Mesendoderm (in vitro differentiated cells): ENCODE results near the gene ANKMY1.

Experiments
- DNase-seq: peaks from one replicate; pipeline ENCODE4 v3.0.0; 2013
- H2AK5ac ChIP-seq: 2 replicates; pipeline ENCODE4 v1.6.1; 2013; ENCODE audit warnings: low read length, inconsistent platforms
- H2BK120ac ChIP-seq: 2 replicates; pipeline ENCODE4 v1.6.1; 2013; ENCODE audit warnings: low read depth, mild to moderate bottlenecking, low read length, moderate library complexity, mixed read lengths
- H2BK15ac ChIP-seq: replicated peaks from 2 replicates; pipeline ENCODE4 v1.6.1; 2013; ENCODE audit warnings: low read depth, mild to moderate bottlenecking, moderate library complexity
- H2BK5ac ChIP-seq: 2 replicates; pipeline ENCODE4 v1.6.1; 2013; ENCODE audit warnings: low read length, inconsistent platforms
- H3K18ac ChIP-seq: 2 replicates; pipeline ENCODE4 v1.6.1; 2013; ENCODE audit warnings: mild to moderate bottlenecking, low read length, mixed read lengths
- H3K23ac ChIP-seq: one replicate; pipeline ENCODE4 v1.6.1; 2013; ENCODE audit warnings: low read length
- H3K27ac ChIP-seq: 2 replicates; pipeline ENCODE4 v1.5.1; 2013; ENCODE audit warnings: low read depth, mild to moderate bottlenecking, inconsistent platforms, low read length, moderate library complexity
- H3K27me3 ChIP-seq: 2 replicates; pipeline ENCODE4 v1.6.1; 2013; ENCODE audit warnings: low read length, control low read depth, mild to moderate bottlenecking, inconsistent platforms; ENCODE audit not compliant: insufficient read depth, poor library complexity
- H3K36me3 ChIP-seq: 2 replicates; pipeline ENCODE4 v1.6.1; 2013; ENCODE audit warnings: low read length, inconsistent platforms; ENCODE audit not compliant: control insufficient read depth, insufficient read depth
- H3K4ac ChIP-seq: one replicate; pipeline ENCODE4 v1.6.1; 2013; ENCODE audit warnings: low read depth, mild to moderate bottlenecking, low read length, moderate library complexity
- H3K4me1 ChIP-seq: 2 replicates; pipeline ENCODE4 v1.6.1; 2013; ENCODE audit warnings: low read depth, low read length, inconsistent platforms; ENCODE audit not compliant: control insufficient read depth
- H3K4me2 ChIP-seq: 2 replicates; pipeline ENCODE4 v1.6.1; 2013; ENCODE audit warnings: low read length
- H3K4me3 ChIP-seq: 2 replicates; pipeline ENCODE4 v1.5.1; 2013; ENCODE audit warnings: mild to moderate bottlenecking, low read length
- H3K56ac ChIP-seq: one replicate; pipeline ENCODE4 v1.6.1; 2013; ENCODE audit warnings: low read length
- H3K79me1 ChIP-seq: 2 replicates; pipeline ENCODE4 v1.6.1; 2013; ENCODE audit warnings: low read length, inconsistent platforms
- H3K79me2 ChIP-seq: 2 replicates; pipeline ENCODE4 v1.6.1; 2013; ENCODE audit warnings: mild to moderate bottlenecking, low read length; ENCODE audit not compliant: control insufficient read depth, insufficient read depth
- H3K9ac ChIP-seq: 2 replicates; pipeline ENCODE4 v1.6.1; 2013; ENCODE audit warnings: low read length, inconsistent platforms
- H4K5ac ChIP-seq: one replicate; pipeline ENCODE4 v1.6.1; 2013; ENCODE audit warnings: low read length
- H4K8ac ChIP-seq: one replicate; pipeline ENCODE4 v1.6.1; 2013; ENCODE audit warnings: low read depth, mild to moderate bottlenecking, control low read depth, low read length, moderate library complexity
- WGBS: extraction: QIAGEN DNeasy Blood & Tissue Kit; methylation state at CpG from one replicate; pipeline ENCODE4 v1.1.7; 2013; ENCODE audit warnings: low lambda C conversion rate, missing lambda C conversion rate; ENCODE audit not compliant: insufficient coverage; ENCODE audit errors: extremely low coverage; 5-methylcytosine and 5-hydroxymethylcytosine counted together

Gene ANKMY1

DNA sequence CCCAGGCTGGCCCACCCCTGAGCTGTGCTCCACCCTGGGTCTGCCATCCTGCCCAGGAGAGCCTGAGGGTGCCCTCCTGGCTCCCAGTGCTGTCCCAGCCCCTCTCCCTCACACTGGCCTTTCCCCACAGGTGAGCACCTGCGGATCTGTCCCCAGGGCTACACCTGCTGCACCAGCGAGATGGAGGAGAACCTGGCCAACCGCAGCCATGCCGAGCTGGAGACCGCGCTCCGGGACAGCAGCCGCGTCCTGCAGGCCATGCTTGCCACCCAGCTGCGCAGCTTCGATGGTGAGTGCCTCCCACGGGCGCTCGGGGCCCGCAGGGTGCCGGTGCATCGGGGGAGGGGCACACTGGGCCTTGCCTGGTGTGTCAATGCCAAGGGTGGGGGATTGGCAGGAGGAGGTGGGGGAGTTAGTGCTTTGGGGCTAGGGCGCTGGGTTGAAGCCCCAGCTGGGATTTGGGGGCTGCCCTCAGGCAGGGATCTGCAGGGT, 98.8 kb downstream of the ANKMY1 start:
- H3K36me3 ChIP-seq: no peaks in the 10 kb centered on the region
- H3K4me3 ChIP-seq: no peak overlapping the region
- no peak overlapping the region for H3K56ac ChIP-seq
- no peak overlapping the region for H2BK5ac ChIP-seq
- H3K18ac ChIP-seq: no peak overlapping the region
- no peak for DNase-seq
- H3K4me1 ChIP-seq: peaks cover 11% of the 10 kb centered on the region
- H3K23ac ChIP-seq: no peak overlapping the region
- no peak overlapping the region for H2AK5ac ChIP-seq
- H3K9ac ChIP-seq: no peak overlapping the region
- H2BK120ac ChIP-seq: no peak overlapping the region
- no peak overlapping the region for H2BK15ac ChIP-seq
- no CpG with 5 or more reads among the region's 18 CpGs for WGBS
- H3K79me2 ChIP-seq: no peaks in the 10 kb centered on the region
- H3K27me3 ChIP-seq: peaks cover 10% of the 10 kb centered on the region
- no peak overlapping the region for H4K8ac ChIP-seq
- H3K4me2 ChIP-seq: no peak overlapping the region
- H3K79me1 ChIP-seq: no peaks in the 10 kb centered on the region
- no peak overlapping the region for H4K5ac ChIP-seq
- no peak overlapping the region for H3K4ac ChIP-seq
- no peak overlapping the region for H3K27ac ChIP-seq

DNA sequence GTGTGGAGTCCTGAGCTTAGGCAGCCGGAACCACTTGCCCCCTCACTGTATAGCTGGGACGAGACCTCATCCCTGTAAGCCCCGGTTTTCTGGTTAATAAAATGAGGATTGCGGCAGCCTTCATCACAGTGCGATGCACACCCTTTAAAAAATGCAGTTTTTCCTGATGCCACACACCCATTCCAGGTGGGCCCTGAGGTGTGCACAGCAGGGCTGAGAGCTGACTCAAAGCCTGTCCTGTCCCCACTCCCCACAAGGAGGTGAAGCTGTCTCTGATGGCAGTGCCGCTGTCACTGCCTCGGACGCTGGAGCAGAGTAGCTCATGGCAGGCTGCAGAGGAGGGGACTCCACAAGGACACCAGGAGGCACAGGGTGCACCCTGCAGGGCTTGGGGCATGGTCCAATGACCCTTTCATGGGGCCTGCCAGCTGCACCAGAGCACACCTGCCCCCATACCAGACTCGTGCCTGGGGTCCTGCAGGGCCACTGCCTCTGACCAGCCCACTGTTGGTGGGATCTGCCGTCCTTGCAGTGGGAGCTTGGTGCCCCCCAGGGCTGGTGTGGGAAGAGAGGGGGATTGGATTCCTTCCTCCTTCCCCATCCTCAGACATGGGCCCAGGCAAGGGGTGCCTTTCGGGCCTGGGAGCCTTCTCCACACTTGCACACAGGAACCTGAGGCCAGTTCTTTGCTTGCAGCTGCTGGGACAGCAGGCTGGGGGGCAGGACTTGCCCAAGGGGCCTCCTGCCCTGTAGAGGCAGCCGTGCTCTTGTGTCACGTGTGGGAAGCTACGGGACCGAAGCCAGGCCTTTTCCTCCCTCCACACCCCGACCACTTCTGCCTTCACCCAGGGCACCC, 99.5 kb downstream of the ANKMY1 start:
- H3K4me1 ChIP-seq: peaks cover 11% of the 10 kb centered on the region

DNA sequence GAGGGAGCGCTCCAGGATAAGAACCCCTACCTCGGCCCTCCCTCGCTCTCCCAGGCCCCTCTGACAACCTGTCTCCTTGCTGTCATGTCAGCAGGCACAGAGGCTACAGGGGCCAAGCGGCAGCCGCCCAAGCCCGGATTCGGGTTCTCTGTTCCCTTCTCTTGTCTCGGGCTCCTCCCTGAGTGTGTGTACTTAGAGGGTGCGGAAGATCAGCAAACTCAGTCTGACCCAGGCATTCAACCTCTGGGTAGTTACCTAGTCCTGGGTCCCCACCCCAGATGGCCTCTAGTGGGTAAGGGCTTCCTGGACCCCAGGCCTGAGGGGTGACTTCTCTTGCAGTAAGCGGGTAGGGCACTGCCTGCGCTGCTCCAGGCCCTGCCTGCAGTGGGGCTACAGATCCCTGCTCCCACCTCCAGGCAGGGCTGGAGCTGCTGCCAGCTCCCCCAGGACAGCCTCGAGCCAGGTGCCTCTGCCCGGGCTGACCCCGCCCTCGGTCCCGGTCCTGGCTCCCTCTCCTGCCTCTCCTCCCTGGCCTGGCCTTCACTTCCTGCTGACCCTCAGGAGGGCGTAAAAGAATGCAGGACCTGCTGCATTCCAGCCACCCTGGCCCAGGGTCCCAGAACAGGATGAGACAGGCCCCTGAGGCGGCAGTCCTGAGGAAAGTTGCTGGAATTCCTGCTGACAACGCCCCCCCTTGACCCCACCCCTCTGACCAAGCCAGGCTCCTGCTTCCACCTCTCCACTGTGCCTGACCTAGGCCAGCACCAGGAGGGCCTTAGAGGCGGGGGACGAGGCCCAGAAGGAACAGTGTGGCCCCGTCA, 100.4 kb downstream of the ANKMY1 start:
- no peak overlapping the region for H2AK5ac ChIP-seq
- H2BK15ac ChIP-seq: no peak overlapping the region
- H4K8ac ChIP-seq: no peak overlapping the region
- H3K36me3 ChIP-seq: no peaks in the 10 kb centered on the region
- no peak overlapping the region for H2BK5ac ChIP-seq
- no peak overlapping the region for H2BK120ac ChIP-seq
- peak; percentile 94 for DNase-seq
- H3K79me1 ChIP-seq: no peaks in the 10 kb centered on the region
- H3K27me3 ChIP-seq: peaks cover 12% of the 10 kb centered on the region
- H3K18ac ChIP-seq: no peak overlapping the region
- H3K4me1 ChIP-seq: peaks cover 11% of the 10 kb centered on the region
- H3K4me3 ChIP-seq: no peak overlapping the region
- peak overlapping the region; percentile 52 for H3K27ac ChIP-seq
- H4K5ac ChIP-seq: no peak overlapping the region
- WGBS: no CpG with 5 or more reads among the region's 22 CpGs
- peak overlapping the region; percentile 32 for H3K9ac ChIP-seq
- H3K4ac ChIP-seq: no peak overlapping the region
- H3K79me2 ChIP-seq: no peaks in the 10 kb centered on the region
- H3K4me2 ChIP-seq: no peak overlapping the region
- peak overlapping the region; percentile 24 for H3K23ac ChIP-seq
- H3K56ac ChIP-seq: peak overlapping the region; percentile 60

More for the DNA sequence above, 99.5 kb downstream of the ANKMY1 start:
- H3K79me2 ChIP-seq: no peaks in the 10 kb centered on the region
- H3K18ac ChIP-seq: no peak overlapping the region
- no peaks in the 10 kb centered on the region for H3K36me3 ChIP-seq
- H3K4me2 ChIP-seq: no peak overlapping the region
- no peak for DNase-seq
- peaks cover 12% of the 10 kb centered on the region for H3K27me3 ChIP-seq
- H2BK120ac ChIP-seq: no peak overlapping the region
- no peak overlapping the region for H2BK5ac ChIP-seq
- no peak overlapping the region for H3K4me3 ChIP-seq
- H3K4ac ChIP-seq: no peak overlapping the region
- no peak overlapping the region for H2AK5ac ChIP-seq
- no peak overlapping the region for H3K27ac ChIP-seq
- no peak overlapping the region for H2BK15ac ChIP-seq
- peak overlapping the region; percentile 32 for H3K9ac ChIP-seq
- H4K8ac ChIP-seq: no peak overlapping the region
- H3K79me1 ChIP-seq: no peaks in the 10 kb centered on the region
- H3K23ac ChIP-seq: peak overlapping the region; percentile 24
- H3K56ac ChIP-seq: peak overlapping the region; percentile 60
- H4K5ac ChIP-seq: no peak overlapping the region
- no CpG with 5 or more reads among the region's 16 CpGs for WGBS

- H3K9ac ChIP-seq: no peak overlapping the region
- no peak overlapping the region for H2BK15ac ChIP-seq
- no peaks in the 10 kb centered on the region for H3K79me2 ChIP-seq
- DNase-seq: no peak
- H2AK5ac ChIP-seq: no peak overlapping the region
- H3K4me2 ChIP-seq: no peak overlapping the region
- no peak overlapping the region for H3K23ac ChIP-seq
- H3K4me3 ChIP-seq: no peak overlapping the region
- no peak overlapping the region for H4K8ac ChIP-seq
- no peak overlapping the region for H2BK5ac ChIP-seq
- H2BK120ac ChIP-seq: no peak overlapping the region
- no peaks in the 10 kb centered on the region for H3K79me1 ChIP-seq
- H3K18ac ChIP-seq: peak overlapping the region; percentile 13
- no peak overlapping the region for H3K27ac ChIP-seq
- H4K5ac ChIP-seq: no peak overlapping the region
- H3K56ac ChIP-seq: peak overlapping the region; percentile 56
- H3K27me3 ChIP-seq: peaks cover 12% of the 10 kb centered on the region
- H3K4me1 ChIP-seq: peaks cover 11% of the 10 kb centered on the region
- no peaks in the 10 kb centered on the region for H3K36me3 ChIP-seq
- WGBS: no CpG with 5 or more reads among the region's 17 CpGs
- no peak overlapping the region for H3K4ac ChIP-seq
Measured at GRCh38 chr2:240456447-240457222, 101.2 kb downstream of the ANKMY1 start.

DNA sequence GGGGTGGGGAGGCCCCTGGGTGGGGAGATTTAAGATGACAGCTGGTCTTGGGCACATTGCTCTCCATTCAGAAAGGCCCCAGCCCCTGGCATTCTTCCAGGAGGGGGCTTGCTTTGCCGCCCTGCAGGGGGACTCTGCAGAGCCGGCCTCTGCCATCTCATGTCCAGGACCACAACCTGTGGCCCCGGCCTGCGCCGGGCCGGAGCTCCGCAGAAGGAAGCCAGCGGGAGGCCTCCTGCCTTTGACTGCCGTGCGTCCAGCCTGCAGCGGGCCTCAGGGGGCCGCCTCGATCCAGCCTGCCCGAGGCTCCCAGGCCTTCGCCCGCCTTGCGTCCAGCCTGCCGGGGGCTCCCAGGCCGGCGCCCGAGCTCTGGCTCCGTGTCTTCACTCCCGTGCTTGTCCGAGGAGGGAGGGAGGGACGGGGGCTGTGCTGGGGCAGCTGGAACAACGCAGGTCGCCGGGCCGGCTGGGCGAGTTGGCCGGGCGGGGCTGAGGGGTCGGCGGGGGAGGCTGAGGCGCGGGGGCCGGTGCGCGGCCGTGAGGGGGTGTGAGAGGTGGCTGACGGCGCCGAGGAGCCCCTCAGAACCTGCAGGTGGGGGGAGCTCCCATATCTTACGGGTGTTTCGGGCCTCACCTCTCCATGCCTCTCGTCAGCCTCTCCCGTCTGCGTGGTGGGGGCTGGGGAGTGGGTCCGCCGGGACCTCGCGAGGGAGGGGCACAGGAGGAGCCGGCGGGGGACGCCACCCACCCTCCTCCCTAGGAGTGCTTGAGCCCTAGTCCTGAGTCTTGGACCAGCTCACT, 101.9 kb downstream of the ANKMY1 start:
- no peaks in the 10 kb centered on the region for H3K79me1 ChIP-seq
- H3K4ac ChIP-seq: no peak overlapping the region
- peak overlapping the region; percentile 56 for H3K56ac ChIP-seq
- no peak overlapping the region for H3K23ac ChIP-seq
- H2BK15ac ChIP-seq: no peak overlapping the region
- H2BK120ac ChIP-seq: no peak overlapping the region
- H3K79me2 ChIP-seq: no peaks in the 10 kb centered on the region
- no peak overlapping the region for H3K4me2 ChIP-seq
- peak overlapping the region; percentile 38 for H3K9ac ChIP-seq
- WGBS: no CpG with 5 or more reads among the region's 55 CpGs
- no peak for DNase-seq
- H3K36me3 ChIP-seq: no peaks in the 10 kb centered on the region
- H4K5ac ChIP-seq: no peak overlapping the region
- peak overlapping the region; percentile 13 for H3K18ac ChIP-seq
- H3K27ac ChIP-seq: no peak overlapping the region
- H2AK5ac ChIP-seq: no peak overlapping the region
- H3K4me3 ChIP-seq: no peak overlapping the region
- H3K4me1 ChIP-seq: peaks cover 11% of the 10 kb centered on the region
- H3K27me3 ChIP-seq: peaks cover 12% of the 10 kb centered on the region
- no peak overlapping the region for H4K8ac ChIP-seq
- H2BK5ac ChIP-seq: no peak overlapping the region
